SK-N-MC (cell line): ENCODE data around the gene BFSP2.

Experiments used
- EZH2 ChIP-seq: fragments of 200-600 bp; sonication (generic); IDR thresholded peaks from one replicate; pipeline ENCODE4 v1.6.1; 2017; ENCODE audit warnings: antibody characterized with exemption
- FOXP2 ChIP-seq: optimal IDR thresholded peaks from 2 replicates; pipeline ENCODE3; 2011; ENCODE audit warnings: mild to moderate bottlenecking, moderate library complexity; ENCODE audit not compliant: insufficient read depth; ENCODE audit errors: extremely low read length, control extremely low read depth
- POLR2AphosphoS5 ChIP-seq: IDR thresholded peaks from 2 replicates; pipeline ENCODE4 v1.6.1; 2012; ENCODE audit warnings: mild to moderate bottlenecking, low read depth, low read length, borderline replicate concordance

- TF ChIP-seq EZH2 (no peak), FOXP2 (no peak), POLR2AphosphoS5 (no peak)
These were observed 14.2 kb downstream of the BFSP2 start for GRCh38 chr3:133414021-133414392.
